Gastroesophageal sphincter (tissue), 3 donors: ENCODE measurements around the gene ZNF587B.
"Not testable (repeated sequence)": the region's sequence is repeated elsewhere in the genome, so short reads cannot be mapped to it uniquely, and the experiment has no call there.

Experiments
- CTCF ChIP-seq, 4 experiments: fragments of 200-600 bp in 2 of 4; fragments of 450-650 bp in 2 of 4; sonication (generic) in 1 of 4; IDR thresholded peaks; one replicate each; pipeline ENCODE4 v1.5.1; 2017 to 2019; ENCODE audit warnings: antibody characterized with exemption in 4 of 4, mild to moderate bottlenecking in 2 of 4, moderate library complexity in 2 of 4
- POLR2AphosphoS5 ChIP-seq: sonication (generic); formaldehyde crosslinking; IDR thresholded peaks from one replicate; pipeline ENCODE4 v1.6.1; 2017; ENCODE audit warnings: antibody characterized with exemption

GRCh38 chr19:57810410-57811295, 19.4 kb upstream of the ZNF587B start:
- TF ChIP-seq POLR2AphosphoS5; CTCF (IDR thresholded peaks at IDR 0.05): not testable (repeated sequence)
